ENCODE measurements around the gene ANO2.

ANO2 gene

GRCh38 chr12:5748027-5748426 lies 197.0 kb downstream of the ANO2 start:
- DNase-seq (ENCODE audit: low read depth), result no peak
- no peak overlapping the region for H3K4me3 ChIP-seq (ENCODE audit: low read depth, low read length)
- no peak for TF ChIP-seq CTCF (IDR thresholded peaks at IDR 0.05; ENCODE audit: low read depth, low read length)
- no peak for TF ChIP-seq MAX (IDR thresholded peaks at IDR 0.05; ENCODE audit: low read depth, low read length)
- no peak for TF ChIP-seq MYC (IDR thresholded peaks at IDR 0.05; ENCODE audit: low read depth, low read length)
- no peak for TF ChIP-seq POLR2A (IDR thresholded peaks at IDR 0.05; ENCODE audit: extremely low read depth, insufficient read length)

GRCh38 chr12:5746917-5747316 lies 198.1 kb downstream of the ANO2 start:
- no peak overlapping the region for H3K4me3 ChIP-seq (ENCODE audit: low read depth, low read length)
- TF ChIP-seq POLR2A (IDR thresholded peaks at IDR 0.05; ENCODE audit: extremely low read depth, insufficient read length) (no peak), MAX (IDR thresholded peaks at IDR 0.05; ENCODE audit: low read depth, low read length) (no peak), CTCF (IDR thresholded peaks at IDR 0.05; ENCODE audit: low read depth, low read length) (no peak), MYC (IDR thresholded peaks at IDR 0.05; ENCODE audit: low read depth, low read length) (no peak)
- no peak for DNase-seq (ENCODE audit: low read depth)

- DNase-seq (ENCODE audit: low read depth), result no peak
- H3K4me3 ChIP-seq (ENCODE audit: low read depth, low read length), result no peak overlapping the region
- no peak for TF ChIP-seq POLR2A (IDR thresholded peaks at IDR 0.05; ENCODE audit: extremely low read depth, insufficient read length)
- TF ChIP-seq MYC (IDR thresholded peaks at IDR 0.05; ENCODE audit: low read depth, low read length), result no peak
- no peak for TF ChIP-seq CTCF (IDR thresholded peaks at IDR 0.05; ENCODE audit: low read depth, low read length)
- TF ChIP-seq MAX (IDR thresholded peaks at IDR 0.05; ENCODE audit: low read depth, low read length), result no peak
These were observed 198.8 kb downstream of the ANO2 start for GRCh38 chr12:5746036-5746908.

GRCh38 chr12:5745251-5745888 lies 199.7 kb downstream of the ANO2 start:
- H3K4me3 ChIP-seq (ENCODE audit: low read depth, low read length), result no peak overlapping the region
- TF ChIP-seq MYC (IDR thresholded peaks at IDR 0.05; ENCODE audit: low read depth, low read length) (no peak), CTCF (IDR thresholded peaks at IDR 0.05; ENCODE audit: low read depth, low read length) (peak; percentile 81), POLR2A (IDR thresholded peaks at IDR 0.05; ENCODE audit: extremely low read depth, insufficient read length) (no peak), MAX (IDR thresholded peaks at IDR 0.05; ENCODE audit: low read depth, low read length) (no peak)
- peak; percentile 63 for DNase-seq (ENCODE audit: low read depth)

GRCh38 chr12:5742258-5742657 lies 202.8 kb downstream of the ANO2 start:
- no peak for DNase-seq (ENCODE audit: low read depth)
- no peak overlapping the region for H3K4me3 ChIP-seq (ENCODE audit: low read depth, low read length)
- TF ChIP-seq CTCF (IDR thresholded peaks at IDR 0.05; ENCODE audit: low read depth, low read length), result no peak
- no peak for TF ChIP-seq MAX (IDR thresholded peaks at IDR 0.05; ENCODE audit: low read depth, low read length)
- no peak for TF ChIP-seq POLR2A (IDR thresholded peaks at IDR 0.05; ENCODE audit: extremely low read depth, insufficient read length)
- TF ChIP-seq MYC (IDR thresholded peaks at IDR 0.05; ENCODE audit: low read depth, low read length), result no peak

All from NB4 (cell line).